CD4-positive, alpha-beta T cell treated with Interleukin-4 for 1 hour (primary cell): ENCODE results near the gene TELO2.

Experiments used
- DNase-seq, 2 donors: peaks; one replicate each; pipeline ENCODE4 v3.0.0-alpha.2; 2020 to 2022

TELO2 gene

DNA sequence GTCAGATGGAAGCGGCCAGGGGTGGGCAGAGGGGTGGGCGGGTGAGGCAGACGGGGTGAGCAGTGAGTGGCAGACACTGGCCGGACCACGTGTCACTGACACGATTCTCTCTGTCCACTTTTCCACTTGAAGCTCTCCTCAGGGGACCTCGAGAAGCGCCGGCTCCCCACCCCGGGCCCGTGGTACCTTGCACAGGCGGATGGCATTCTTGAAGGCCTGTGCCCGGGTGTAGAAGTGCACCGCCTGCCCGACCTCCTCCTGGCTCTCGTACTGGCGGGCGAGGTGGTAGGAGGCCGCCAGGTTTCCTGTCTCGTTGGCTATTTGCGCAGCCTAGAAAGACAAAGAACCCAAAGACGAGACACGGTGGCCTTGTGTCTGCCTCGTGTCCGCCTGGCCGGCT lies 31.2 kb downstream of the TELO2 start:
- no peak for DNase-seq

DNA sequence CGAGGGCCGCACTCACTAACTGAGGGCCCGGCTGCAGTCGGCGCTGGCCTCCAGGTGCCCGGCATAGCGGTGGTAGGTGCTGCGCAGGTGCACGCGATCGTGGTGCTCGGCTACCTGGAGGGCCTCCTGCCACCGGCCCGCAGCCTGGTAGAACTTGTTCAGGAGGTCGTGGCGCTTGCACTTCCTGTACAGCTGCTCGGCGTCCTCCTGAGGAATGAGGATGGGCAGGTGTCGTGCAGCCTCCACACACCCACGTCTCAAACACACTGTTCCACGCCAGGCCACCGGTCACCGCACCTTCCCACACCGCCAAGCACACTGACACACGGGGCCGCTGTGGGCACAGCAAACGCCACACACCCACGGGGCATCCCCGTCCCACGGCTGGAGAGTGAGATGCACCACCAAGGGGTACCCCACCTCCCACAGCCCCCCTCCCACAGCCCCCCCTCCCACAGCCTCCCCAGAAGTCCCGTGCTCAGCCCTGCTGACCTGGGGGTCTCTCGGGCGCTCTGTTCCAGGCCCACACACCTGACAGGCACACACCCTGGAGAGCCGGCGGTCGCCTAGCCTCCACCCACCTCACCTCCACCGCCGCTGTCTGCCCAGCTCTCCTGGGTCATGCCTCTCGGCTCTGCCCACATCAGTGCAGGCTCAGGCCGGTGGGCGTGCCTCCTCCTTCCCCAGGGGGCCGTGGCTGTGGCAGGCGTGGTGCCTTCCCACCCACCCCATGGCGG lies 32.9 kb downstream of the TELO2 start:
- DNase-seq: peak in 1 of 2 donors; percentile 43

DNA sequence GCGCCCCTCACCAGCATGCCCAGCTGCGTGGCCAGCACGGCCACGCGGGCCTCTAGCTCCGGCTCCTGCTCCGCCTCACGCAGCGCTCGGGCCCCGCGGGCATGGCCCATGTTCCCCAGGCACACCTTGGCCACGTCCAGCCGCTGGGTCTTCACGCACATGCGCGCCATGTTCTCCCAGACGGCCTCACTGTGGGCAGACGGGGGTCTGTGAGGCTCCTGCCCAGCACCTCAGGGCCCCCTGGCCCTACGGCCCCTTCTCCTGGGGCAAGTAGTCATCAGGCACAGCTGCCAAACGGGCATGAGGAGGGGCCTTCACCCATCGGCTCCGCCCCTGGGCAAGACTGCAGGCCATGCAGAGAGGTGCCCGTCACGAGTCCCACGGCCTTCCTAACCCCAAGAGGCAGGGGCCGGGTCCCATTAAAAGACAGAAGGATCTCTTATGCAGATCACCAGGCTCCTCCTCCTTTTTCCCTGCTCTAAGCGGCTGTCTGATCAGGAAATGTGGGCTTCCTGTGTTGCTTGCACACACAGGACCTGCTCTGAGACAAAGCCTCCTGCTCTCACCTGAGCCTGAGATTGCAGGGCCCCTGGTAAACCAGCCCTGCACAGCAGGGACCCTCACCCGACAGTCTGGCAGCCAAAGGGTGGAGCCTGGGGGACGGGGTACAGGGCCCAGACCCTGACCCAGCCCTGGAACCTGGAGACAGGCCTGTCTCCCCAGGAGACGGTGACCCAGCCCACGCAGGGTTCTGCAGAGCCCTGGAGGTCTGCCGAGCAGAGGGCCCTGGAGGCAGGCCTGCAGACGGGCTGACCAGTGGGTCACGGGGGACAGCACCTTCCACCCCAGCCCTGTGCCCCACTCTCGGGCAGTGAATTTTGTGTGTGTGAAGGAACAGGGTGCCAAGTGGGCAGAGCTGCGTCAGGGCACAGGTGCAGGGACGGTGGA lies 33.7 kb downstream of the TELO2 start:
- peak in 1 of 2 donors; percentile 35 for DNase-seq

DNA sequence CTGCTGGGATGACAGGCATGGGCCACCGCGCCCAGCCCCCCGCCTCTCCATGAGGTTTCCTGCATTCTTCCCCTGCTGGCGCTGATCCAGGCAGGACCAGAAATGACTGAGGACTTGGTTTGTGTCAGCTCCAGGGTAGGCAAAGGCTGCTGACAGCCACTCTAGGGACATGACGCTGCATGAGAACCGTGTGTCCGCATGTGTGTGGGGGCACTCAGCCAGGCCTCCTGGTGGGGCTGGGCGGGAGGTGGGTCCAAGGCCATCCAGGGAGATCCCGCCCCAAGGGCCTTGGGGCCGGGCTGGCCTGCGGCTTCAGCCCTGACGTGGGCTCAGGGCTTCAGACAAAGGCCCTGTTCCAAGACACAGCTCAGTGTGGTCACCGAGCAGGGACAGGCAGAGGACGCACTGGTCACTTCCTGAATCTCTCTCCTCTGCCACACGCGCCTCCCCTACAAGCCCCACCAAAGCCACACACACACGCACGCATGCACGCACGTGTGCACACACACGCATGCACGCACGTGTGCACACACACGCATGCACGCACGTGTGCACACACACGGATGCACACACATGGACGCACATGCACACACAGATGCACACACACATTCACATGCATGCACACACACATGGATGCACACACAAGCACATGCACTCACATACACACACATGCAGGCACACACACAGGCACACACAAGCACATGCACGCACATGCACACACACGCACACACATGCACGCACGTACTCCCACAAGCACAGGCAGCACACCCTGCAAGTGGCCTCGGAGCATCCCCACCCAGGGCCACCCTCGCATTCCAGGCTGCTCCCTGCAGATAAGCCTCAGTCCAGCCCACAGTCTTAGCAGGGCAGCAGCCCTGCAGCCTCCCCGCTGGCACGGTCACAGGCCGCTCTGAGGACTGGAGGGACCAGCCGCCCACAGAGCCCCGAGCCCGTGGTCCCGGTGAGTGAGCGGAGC lies 35.0 kb downstream of the TELO2 start:
- DNase-seq: no peak

DNA sequence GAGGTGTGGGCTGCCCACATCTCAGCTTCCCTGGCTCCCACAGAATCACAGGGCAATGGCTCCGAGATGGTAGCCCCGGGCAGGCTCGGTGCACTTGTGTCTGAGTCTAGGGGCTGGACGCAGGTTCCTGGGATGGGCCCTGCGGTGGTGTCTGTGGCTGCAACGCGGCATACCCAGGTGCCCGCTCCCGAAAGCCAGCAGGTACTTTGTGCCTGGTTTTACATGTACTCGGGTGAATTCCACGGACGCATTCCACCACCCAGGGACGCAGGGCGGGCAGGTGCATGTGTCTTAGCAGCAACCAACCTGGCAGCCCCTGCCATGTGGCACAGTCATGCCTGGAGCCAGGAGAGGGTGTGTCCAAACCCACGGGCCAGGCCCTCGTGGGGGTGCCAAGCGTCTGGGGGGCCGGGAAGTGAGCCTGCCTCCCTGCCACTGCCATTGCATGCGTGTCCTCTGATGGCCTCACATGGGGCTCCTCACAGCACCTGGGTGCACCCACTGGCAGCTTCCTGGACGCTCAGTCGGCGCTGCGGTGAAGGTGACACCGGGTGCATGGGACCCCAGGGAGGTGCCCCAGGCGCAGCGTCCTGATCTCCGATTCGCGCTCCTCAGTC lies 35.9 kb downstream of the TELO2 start:
- DNase-seq: no peak

DNA sequence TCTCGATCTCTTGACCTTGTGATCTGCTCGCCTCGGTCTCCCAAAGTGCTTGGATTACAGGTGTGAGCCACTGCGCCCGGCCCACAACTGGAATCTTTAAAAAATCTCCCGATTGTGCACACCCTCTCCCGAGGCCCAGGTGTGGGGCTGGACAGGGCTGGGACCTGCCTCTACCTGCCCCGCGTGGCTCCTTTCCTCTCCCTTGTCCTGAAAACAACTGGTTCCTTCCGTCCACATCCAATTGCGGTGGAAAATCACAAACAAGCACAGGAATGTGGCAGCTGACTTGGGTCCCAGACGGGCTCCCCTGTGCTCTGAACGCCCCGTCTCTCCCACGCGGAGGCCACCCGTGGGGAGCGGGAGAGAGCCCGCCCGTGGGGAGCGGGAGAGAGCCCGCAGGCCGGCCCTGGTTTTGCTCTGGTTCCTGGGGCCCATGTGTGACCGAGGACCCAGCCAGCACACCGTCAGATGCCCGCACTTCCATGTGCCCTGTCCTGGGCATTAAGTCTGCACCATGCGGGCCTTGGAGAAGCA lies 37.3 kb downstream of the TELO2 start:
- no peak for DNase-seq

DNA sequence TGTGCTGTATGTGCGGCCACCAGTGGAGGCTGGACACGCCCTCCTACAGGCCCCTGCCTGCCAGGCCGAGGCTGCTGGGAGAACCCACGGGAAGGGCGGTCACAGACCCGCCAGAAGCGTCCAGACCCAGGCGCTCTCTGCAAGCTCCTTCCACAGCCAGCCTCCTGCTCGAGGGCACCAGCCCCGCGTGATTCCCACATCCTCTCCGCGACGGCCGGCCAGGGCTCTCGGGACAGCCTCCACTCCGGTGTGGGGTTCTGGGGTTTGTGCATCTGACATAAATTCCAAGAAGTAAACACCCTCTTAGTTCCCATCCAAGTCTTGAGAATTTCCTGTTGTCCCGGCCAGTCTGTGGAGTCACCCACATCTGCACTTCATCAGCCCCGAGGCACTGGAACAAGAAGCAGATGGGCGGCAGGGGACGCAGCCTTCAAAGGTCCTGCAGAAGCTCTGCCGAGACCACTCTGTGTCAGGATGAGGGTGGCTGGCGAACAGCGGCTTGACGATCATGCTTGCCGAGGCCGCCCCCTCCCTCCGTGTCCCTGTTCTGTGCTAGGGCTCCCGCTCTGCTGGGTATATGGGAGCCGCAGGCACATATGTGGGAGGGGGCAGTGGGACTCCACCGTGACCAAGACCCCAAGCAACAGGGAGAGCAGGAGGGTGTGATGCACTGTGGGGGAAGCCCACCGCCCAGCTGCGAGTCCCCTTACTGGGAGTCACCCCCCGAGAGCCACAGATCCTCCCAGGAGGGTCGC lies 37.9 kb downstream of the TELO2 start:
- no peak for DNase-seq

DNA sequence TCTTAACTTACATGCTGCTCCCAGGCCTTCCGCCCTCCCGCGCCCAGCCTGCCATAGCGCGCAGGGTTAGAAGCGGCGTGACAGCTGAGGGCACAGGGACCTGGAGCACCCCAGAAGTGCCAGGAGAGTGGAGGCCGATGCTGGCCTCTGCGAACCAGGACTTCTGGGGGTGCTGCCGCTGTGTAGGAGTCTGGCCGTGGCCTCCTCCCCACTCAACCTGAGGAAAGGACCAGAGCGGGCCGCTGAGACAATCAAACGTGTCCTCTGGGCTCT lies 38.4 kb downstream of the TELO2 start:
- DNase-seq: no peak

DNA sequence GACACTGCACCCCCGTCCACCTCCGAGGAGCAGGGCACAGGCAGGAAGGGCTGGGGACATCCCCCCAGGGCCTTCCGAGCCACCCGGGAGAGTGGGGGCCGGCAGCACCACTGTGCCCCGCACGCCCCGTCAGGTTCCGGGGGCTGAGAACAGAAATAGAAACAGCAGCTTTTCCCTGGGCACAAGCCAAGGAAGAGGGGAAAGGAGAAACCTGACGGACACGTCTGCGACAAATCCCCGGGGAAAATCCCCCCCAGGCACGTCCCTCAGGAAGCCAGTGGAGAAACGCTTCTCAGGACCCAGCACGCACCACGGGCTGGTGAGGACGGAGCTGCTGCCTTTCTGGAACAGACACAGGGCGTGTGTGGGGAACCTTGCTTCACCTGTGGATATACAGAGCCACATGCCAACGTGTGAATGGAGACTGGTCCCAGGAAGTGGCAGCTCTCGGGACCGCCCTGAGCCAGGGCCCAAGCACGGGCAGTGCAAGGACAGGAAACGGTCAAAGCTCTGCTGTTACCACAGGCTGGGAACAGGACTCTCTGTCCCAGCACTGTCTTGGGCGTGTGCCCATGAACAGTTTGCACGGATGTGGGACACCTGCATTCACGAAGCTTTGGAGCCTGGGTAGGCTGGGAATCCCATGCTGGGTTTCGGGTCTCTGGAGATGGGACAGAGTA lies 39.1 kb downstream of the TELO2 start:
- no peak for DNase-seq

DNA sequence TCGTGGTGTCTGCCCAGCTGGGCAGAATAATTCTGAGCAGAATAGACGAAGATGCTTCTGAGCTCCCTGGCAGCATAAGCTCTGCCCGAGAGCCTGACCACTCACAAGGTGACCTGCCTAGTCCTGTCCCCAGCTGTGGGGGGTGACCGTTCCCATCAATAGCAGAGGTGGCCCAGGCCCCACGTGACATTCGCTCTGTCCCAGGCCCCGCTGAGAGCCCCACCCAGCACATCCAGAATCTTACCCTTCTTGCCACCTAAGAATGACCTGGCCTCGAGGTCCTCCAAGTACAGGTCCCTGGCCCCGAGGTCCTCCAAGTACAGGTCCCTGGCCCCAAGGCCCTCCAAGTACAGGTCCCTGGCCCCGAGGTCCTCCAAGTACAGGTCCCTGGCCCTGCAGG lies 39.6 kb downstream of the TELO2 start:
- DNase-seq: no peak

DNA sequence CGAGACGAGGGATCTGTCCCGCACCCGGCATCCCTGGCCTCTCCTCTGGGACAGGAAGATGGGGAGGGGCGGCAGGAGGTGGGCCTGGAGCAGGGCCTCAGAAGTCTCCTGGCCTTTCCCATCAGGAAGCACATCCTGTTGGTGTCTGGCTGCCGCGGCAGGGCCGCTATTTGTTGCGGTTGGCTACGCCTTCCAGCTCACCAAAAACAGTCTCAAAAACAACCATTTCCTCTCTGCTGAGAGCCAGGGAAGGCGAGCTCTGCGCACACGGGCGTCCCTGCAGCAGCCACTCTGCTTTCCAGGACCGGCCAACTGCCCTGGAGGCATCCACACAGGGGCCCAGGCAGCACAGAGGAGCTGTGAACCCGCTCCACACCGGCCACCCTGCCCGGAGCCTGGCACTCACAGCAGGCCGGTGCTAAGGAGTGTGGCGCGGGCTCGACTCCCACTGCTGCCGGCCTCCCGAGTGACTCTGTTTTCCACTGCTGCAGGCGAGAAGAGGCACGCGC lies 40.3 kb downstream of the TELO2 start, which contains the start of gene TMEM204:
Gene TMEM204 (plus strand): TSS at position 224 of the 509 bp plus-strand sequence. CDS start 610 bp downstream, outside the sequence.
- peak; percentile 23 to 51 for DNase-seq

DNA sequence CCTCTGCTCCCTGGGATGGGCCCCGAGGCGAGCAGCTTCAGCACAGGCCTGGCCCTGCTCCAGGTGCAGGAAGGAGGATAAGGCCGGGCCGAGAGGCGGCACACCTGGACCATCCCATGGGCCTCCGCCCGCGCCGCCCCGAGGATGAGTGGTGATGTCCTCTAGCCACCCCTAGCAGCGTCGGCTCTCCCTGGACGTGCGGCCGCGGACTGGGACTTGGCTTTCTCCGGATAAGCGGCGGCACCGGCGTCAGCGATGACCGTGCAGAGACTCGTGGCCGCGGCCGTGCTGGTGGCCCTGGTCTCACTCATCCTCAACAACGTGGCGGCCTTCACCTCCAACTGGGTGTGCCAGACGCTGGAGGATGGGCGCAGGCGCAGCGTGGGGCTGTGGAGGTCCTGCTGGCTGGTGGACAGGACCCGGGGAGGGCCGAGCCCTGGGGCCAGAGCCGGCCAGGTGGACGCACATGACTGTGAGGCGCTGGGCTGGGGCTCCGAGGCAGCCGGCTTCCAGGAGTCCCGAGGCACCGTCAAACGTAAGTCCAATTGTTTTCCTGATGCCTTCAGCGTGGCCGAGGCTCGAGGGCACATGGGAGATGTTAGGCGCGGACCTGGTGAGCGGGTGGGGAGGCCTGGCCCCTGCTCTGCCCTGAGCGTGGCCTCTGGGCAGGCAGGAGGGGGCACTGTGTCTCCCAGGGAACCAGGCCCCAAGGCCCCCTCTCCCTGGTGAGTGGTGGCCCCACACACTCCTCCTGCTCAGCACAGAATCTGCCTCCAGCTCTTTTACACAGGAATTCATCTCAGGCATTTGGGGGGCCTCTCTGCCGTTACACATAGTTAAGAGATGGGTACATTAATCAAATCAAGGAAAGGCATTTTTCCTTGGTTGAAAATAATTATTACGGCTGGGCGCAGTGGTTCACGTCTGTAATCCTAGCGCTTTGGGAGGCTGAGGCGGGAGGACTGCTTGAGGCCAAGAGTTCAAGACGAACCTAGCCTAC lies 41.2 kb downstream of the TELO2 start:
- DNase-seq: no peak

DNA sequence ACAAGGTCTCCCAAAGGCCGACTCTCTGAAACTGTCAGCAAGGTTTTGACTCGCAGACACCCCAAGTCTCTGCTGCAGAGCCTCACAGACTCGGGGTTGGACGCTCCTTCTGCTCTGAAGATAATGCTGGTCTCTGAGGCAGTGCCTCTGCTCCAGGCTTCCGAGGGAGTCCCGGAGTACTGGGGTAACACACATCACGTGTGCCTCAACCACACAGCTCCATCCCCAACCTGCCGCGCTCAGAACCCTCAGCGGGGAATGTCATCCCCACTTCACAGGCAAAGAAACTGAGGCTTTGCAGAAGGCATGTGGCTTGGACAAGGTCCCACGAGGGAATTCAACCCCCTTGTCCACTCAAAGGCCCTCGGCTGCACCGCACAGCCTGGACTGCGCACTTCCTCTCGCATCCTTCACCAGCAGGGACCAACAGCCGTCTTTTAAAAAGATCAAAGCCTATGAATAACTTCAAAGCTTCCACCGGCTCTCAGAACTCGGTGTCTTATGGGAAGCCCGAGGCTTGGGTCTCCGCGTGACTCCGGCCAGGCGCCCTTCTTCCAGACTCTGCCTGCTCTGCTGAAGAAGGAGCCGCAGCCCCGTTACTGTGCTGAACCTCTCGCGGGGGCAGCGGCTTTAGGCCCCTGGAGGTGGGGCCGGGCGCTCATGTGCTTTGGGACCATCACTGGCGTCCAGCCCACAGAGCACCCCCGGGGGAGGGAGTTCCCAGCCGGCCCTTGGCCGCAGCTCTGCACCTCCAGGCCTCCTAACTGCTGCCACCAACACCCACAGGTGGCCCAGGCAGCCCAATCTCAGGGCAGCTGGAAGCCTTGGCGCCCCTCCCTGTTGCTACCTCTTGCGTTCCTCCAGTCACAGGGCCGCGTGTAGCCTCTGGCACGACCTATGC lies 42.5 kb downstream of the TELO2 start:
- DNase-seq: peak in 1 of 2 donors; percentile 38

DNA sequence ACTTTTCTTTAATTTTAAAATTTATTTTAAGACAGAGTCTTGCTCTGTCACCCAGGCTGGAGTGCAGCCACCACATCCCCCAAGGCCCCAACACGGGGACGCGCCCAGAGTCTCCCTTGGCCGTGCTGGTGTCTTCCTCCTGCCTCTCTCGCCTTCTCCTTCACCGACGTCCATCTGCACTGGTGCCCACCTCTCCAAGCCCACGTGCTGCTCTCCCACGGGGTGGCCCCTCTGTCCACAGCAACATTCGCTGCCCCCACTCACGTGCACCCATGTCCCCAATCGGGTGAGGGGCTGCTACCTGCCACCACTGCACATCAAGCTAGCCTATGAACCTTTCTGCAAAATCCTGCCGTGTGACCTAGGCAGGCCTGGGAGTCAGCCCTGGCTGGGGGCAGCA lies 43.4 kb downstream of the TELO2 start:
- DNase-seq: no peak

DNA sequence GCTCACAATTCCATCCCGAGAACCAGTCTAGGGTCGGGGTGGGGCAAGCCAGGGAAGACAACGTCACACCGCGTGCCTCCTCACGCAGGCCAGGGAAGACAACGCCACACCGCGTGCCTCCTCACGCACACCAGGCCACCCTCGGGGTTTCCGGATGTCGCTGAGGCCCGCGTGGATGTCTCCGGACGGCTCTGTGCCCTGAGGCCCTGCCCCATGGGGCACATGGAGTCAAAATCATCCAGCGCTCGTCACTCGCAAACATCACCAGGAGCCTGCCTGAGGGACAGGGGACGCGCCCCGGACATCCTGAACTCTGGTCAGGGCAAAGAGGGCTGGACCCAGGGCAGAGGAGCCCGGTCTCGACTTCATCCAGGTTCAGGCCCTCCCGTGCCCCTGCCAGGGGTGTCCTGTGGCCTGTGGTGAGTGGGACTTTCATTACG lies 44.0 kb downstream of the TELO2 start:
- DNase-seq: no peak

DNA sequence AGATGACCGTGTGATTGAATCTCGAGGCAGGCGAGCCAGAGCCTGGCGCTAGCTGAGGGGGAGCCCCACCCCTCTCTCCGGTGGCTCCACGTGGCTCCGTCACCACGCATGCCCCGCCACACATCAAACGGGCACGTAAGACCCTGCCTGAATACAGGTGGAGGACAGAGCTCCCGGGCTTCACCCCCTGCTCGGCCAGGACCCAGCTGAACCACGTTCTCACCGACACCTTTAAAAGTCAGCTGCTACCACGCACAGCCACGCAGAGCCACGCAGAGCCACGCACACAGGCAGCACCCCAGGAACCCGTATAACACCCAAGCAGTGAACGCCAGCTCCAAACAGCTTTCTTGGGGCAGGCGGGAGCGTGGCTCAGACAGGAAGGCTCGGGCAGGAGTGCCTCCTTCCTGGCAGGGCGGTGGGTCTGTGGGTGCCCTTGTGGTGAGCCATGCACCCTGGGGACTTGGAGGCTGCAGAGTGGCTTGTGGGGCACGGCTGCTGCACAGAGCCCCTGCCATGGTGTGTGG lies 44.7 kb downstream of the TELO2 start:
- no peak for DNase-seq

DNA sequence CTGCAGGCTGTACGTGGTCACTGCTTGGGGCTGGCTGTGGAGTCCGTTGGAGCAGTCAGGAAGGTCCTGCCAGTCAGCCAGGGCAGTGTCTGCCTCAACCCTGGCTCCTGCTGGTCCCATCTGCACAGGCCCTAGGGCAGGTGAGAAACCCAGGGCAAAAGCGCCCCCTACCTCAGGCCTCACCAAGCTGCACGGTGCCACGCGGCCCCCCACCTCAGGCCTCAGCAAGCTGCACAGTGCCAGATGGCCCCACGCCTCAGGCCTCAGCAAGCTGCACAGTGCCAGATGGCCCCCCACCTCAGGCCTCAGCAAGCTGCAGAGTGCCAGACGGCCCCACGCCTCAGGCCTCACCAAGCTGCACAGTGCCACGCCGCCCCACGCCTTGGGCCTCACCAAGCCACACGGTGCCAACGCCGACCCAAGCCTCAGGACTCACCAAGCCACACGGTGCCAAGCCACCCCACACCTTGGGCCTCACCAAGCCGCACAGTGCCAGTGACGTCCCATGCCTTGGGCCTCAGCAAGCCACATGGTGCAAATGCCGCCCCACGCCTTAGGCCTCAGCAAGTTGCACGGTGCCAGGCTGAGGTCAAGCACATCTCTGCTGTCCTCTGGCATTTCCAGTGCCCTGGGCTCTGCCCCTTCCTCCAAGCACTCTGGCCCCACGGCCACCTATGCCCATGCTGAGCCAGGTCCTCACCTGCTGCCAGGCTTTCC lies 45.8 kb downstream of the TELO2 start:
- peak; percentile 37 to 40 for DNase-seq
